ENCODE data around the gene PRDM2.

PRDM2 gene

GRCh38 chr1:13774121-13774520 is 74.1 kb downstream of the PRDM2 start:
- no peak for TF ChIP-seq CTCF (IDR thresholded peaks at IDR 0.05; ENCODE audit: low read depth, low read length)
- H3K4me3 ChIP-seq (ENCODE audit: low read depth, low read length) = no peak overlapping the region

GRCh38 chr1:13775459-13775858 is 75.5 kb downstream of the PRDM2 start:
- no peak overlapping the region for H3K4me3 ChIP-seq (ENCODE audit: low read depth, low read length)
- TF ChIP-seq CTCF (IDR thresholded peaks at IDR 0.05; ENCODE audit: low read depth, low read length) = no peak

- no peak for TF ChIP-seq CTCF (IDR thresholded peaks at IDR 0.05; ENCODE audit: low read depth, low read length)
- H3K4me3 ChIP-seq (ENCODE audit: low read depth, low read length) = no peak overlapping the region
These were observed 75.9 kb downstream of the PRDM2 start for GRCh38 chr1:13775916-13776315.

GRCh38 chr1:13778431-13778830 is 78.4 kb downstream of the PRDM2 start:
- no peak overlapping the region for H3K4me3 ChIP-seq (ENCODE audit: low read depth, low read length)

GRCh38 chr1:13779930-13780329 is 79.9 kb downstream of the PRDM2 start:
- no peak for TF ChIP-seq CTCF (IDR thresholded peaks at IDR 0.05; ENCODE audit: low read depth, low read length)
- no peak overlapping the region for H3K4me3 ChIP-seq (ENCODE audit: low read depth, low read length)

More at GRCh38 chr1:13778431-13778830, 78.4 kb downstream of the PRDM2 start:
- TF ChIP-seq CTCF (IDR thresholded peaks at IDR 0.05; ENCODE audit: low read depth, low read length) = no peak

GRCh38 chr1:13780780-13781179 is 80.8 kb downstream of the PRDM2 start:
- H3K4me3 ChIP-seq (ENCODE audit: low read depth, low read length) = no peak overlapping the region
- no peak for TF ChIP-seq CTCF (IDR thresholded peaks at IDR 0.05; ENCODE audit: low read depth, low read length)

GRCh38 chr1:13781228-13781627 is 81.2 kb downstream of the PRDM2 start:
- TF ChIP-seq CTCF (IDR thresholded peaks at IDR 0.05; ENCODE audit: low read depth, low read length) = no peak
- H3K4me3 ChIP-seq (ENCODE audit: low read depth, low read length) = no peak overlapping the region

All from WI38 (cell line).